OCI-LY1 (cell line): ENCODE measurements around the gene ZNF629.
A peak's percentile ranks its signal among the peaks of the same experiment; 100 is the strongest.

Experiments
- H2AFZ ChIP-seq: fragments of 200-600 bp; sonication (generic), shearing (Covaris generic); 2 replicates; pipeline ENCODE4 v1.6.0; 2014; ENCODE audit warnings: antibody characterized with exemption, mild to moderate bottlenecking, low read length
- H3F3A ChIP-seq: fragments of 200-600 bp; sonication (generic), shearing (Covaris generic); 2 replicates; pipeline ENCODE4 v1.6.0; 2014; ENCODE audit warnings: mild to moderate bottlenecking, antibody characterized with exemption, low read length, moderate library complexity; ENCODE audit not compliant: insufficient read depth
- H3K27ac ChIP-seq: fragments of 200-600 bp; sonication (generic); 2 replicates; pipeline ENCODE4 v1.5.1; 2014; ENCODE audit warnings: low read length, mixed run types, mild to moderate bottlenecking, low read depth; ENCODE audit not compliant: poor library complexity, severe bottlenecking
- H3K27me3 ChIP-seq: fragments of 200-600 bp; sonication (generic); 2 replicates; pipeline ENCODE4 v1.6.0; 2014; ENCODE audit warnings: antibody characterized with exemption, mild to moderate bottlenecking, low read length, moderate library complexity; ENCODE audit not compliant: insufficient read depth
- H3K36me3 ChIP-seq: fragments of 200-600 bp; sonication (generic); 2 replicates; pipeline ENCODE4 v1.6.1; 2014; ENCODE audit warnings: mild to moderate bottlenecking, antibody characterized with exemption, low read length, moderate library complexity, mixed read lengths; ENCODE audit not compliant: insufficient read depth
- H3K4me1 ChIP-seq: fragments of 200-600 bp; sonication (generic); 2 replicates; pipeline ENCODE4 v1.5.1; 2014; ENCODE audit warnings: mild to moderate bottlenecking, low read length, moderate library complexity; ENCODE audit not compliant: insufficient read depth, severe bottlenecking
- H3K4me2 ChIP-seq: fragments of 200-600 bp; sonication (generic), shearing (Covaris generic); 2 replicates; pipeline ENCODE4 v1.6.1; 2014; ENCODE audit warnings: low read length
- H3K4me3 ChIP-seq: fragments of 200-600 bp; sonication (generic); 2 replicates; pipeline ENCODE4 v1.5.1; 2014; ENCODE audit warnings: low read length, low read depth, mild to moderate bottlenecking, mixed read lengths; ENCODE audit not compliant: poor library complexity, severe bottlenecking
- H3K79me2 ChIP-seq: fragments of 200-600 bp; shearing (Covaris generic); 2 replicates; pipeline ENCODE4 v1.6.1; 2016; ENCODE audit warnings: mixed run types, low read length, mixed read lengths; ENCODE audit not compliant: insufficient read depth
- H3K9ac ChIP-seq: fragments of 200-600 bp; sonication (generic), shearing (Covaris generic); 2 replicates; pipeline ENCODE4 v1.6.1; 2014; ENCODE audit warnings: mild to moderate bottlenecking, low read length, mixed read lengths
- H3K9me2 ChIP-seq: fragments of 200-600 bp; sonication (generic), shearing (Covaris generic); 2 replicates; pipeline ENCODE4 v1.6.1; 2014; ENCODE audit warnings: low read depth, mild to moderate bottlenecking, low read length, mixed read lengths
- H3K9me3 ChIP-seq: fragments of 200-600 bp; shearing (Covaris generic); 2 replicates; pipeline ENCODE4 v1.6.1; 2014; ENCODE audit warnings: low read length, mixed read lengths
- H4K20me1 ChIP-seq: fragments of 200-600 bp; sonication (generic), shearing (Covaris generic); 2 replicates; pipeline ENCODE4 v1.6.0; 2016; ENCODE audit warnings: mild to moderate bottlenecking, low read length; ENCODE audit not compliant: insufficient read depth
- EZH2 ChIP-seq: fragments of 200-600 bp; sonication (generic), shearing (Covaris generic); IDR thresholded peaks from 2 replicates; pipeline ENCODE4 v1.8.0; 2017; ENCODE audit warnings: borderline replicate concordance, mixed run types, mild to moderate bottlenecking, antibody characterized with exemption, low read length, moderate library complexity, mixed read lengths
- TF ChIP-seq, protein P1 (sequence below): fragments of 200-600 bp; sonication (generic), shearing (Covaris generic); IDR thresholded peaks from 2 replicates; pipeline ENCODE4 v1.5.1; 2017; ENCODE audit warnings: mild to moderate bottlenecking, antibody characterized with exemption, low read length, moderate library complexity, mixed read lengths

Gene ZNF629

DNA sequence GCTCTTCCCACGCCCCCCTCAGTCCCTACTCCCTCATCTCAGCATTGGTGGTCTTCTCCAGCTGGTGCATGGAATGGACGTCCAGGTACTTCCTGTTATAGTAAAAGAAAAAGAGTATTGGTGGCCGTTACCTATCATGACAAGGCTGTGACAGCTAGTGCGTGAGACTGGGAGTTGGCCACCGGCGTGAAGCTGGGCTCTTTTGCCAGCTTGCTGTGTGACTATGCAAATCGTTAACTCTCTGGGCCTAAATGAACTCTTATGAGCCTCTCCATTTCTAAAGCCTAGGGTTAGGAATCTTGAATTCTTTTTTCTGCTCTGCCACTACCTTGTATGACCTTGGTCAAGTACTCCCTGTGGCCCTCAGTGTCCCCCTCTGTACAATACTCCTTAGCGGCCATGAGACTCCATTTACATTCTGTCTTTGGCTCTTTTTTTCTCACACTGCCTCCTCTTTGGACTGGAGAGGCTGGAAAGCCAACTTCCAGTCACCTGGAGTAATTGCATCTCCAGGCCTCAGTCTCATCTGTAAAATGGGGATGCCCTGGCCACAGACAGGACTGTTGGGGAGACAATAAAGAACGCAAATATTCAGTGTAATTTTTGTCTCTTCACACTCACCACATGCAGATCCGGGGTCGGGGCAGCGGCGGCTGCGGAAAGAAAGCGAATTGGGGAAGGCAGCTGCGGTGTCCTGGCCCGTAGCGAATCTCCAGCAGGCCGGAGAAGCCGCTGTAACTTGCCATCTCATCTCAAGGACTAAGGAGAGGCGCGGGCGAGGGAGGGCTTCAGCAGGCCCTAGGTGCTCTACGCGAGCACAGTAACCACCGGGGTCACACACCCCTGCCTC lies 26.2 kb downstream of the ZNF629 start:
- Histone ChIP-seq H3K27me3 (no peaks in the 10 kb centered on the region), H3K36me3 (peaks cover 60% of the 10 kb centered on the region), H3K9ac (peak overlapping the region; percentile 76), H4K20me1 (no peaks in the 10 kb centered on the region), H3K9me3 (no peaks in the 10 kb centered on the region), H3K79me2 (no peaks in the 10 kb centered on the region; the same call in 1 of the 2 replicates), H2AFZ (no peak overlapping the region), H3K9me2 (no peaks in the 10 kb centered on the region), H3K4me3 (peak overlapping the region; percentile 84), H3F3A (no peaks in the 10 kb centered on the region), H3K4me1 (peaks cover 37% of the 10 kb centered on the region), H3K27ac (peak overlapping the region; percentile 76), H3K4me2 (peak overlapping the region; percentile 90)
- TF ChIP-seq, protein P1, sequence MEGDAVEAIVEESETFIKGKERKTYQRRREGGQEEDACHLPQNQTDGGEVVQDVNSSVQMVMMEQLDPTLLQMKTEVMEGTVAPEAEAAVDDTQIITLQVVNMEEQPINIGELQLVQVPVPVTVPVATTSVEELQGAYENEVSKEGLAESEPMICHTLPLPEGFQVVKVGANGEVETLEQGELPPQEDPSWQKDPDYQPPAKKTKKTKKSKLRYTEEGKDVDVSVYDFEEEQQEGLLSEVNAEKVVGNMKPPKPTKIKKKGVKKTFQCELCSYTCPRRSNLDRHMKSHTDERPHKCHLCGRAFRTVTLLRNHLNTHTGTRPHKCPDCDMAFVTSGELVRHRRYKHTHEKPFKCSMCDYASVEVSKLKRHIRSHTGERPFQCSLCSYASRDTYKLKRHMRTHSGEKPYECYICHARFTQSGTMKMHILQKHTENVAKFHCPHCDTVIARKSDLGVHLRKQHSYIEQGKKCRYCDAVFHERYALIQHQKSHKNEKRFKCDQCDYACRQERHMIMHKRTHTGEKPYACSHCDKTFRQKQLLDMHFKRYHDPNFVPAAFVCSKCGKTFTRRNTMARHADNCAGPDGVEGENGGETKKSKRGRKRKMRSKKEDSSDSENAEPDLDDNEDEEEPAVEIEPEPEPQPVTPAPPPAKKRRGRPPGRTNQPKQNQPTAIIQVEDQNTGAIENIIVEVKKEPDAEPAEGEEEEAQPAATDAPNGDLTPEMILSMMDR = no peak
- no peak for TF ChIP-seq EZH2

DNA sequence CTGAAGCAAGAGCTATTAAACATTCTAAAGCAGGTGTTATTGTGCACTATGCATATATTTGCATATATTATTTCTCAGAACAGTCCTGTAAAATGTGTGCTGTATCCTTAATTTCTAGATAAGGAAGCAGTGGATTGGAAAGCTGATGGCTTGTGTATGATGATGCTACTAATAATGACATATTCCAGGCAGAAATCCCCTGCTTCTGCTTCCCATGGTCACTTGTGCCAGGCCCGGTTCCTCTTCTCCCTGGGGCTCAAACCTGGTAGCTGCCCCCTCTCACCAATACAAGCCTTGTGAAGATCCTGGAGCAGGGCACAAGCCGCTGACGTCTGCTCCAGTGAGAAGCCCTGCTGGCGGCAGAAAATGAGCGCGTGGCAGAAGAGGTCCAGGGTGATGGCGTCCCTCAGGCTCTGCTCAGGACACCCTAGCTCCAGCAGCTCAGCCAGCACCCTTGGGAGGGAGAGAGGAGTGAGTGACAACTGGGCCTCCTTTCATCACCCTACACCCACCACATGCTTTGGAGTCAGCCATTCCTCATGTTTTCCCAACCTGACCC lies 26.9 kb downstream of the ZNF629 start:
- Histone ChIP-seq H3K9ac (peak overlapping the region; percentile 76; the same call in 1 of the 2 replicates), H3K36me3 (peaks cover 58% of the 10 kb centered on the region), H3K4me1 (peaks cover 37% of the 10 kb centered on the region), H3F3A (no peaks in the 10 kb centered on the region), H3K4me2 (peak overlapping the region; percentile 90), H3K27ac (peak overlapping the region; percentile 76), H3K27me3 (no peaks in the 10 kb centered on the region), H3K9me2 (no peaks in the 10 kb centered on the region), H3K79me2 (no peaks in the 10 kb centered on the region; the same call in 1 of the 2 replicates), H3K4me3 (peak overlapping the region; percentile 84), H2AFZ (no peak overlapping the region), H3K9me3 (no peaks in the 10 kb centered on the region), H4K20me1 (no peaks in the 10 kb centered on the region)
- TF ChIP-seq, protein P1 = no peak
- TF ChIP-seq EZH2 = no peak

DNA sequence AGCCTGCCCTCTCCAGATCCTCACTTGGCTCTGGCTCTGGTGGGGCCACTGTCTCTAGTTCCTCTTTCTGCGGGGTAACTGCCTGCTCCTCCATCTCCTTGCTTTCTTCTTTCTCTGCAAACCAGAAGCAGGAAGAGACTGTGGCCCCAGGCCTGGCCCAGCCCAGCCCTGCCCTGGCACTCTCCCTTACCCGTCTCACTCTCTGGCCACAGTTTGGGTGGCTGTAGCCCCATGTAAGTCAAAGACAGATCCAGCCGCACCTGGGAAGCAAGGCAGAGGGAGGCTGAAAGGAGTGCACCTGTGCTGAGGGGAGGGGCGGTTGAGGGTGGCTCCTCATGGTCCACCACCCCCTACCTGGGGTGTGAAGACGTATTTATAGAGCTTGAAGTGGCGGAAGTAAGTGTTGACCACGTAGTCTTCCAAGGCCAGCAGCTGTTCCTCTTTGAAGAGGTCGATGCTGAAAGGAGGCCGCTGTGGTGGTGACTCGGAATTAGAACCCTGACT lies 28.0 kb downstream of the ZNF629 start:
- Histone ChIP-seq H3K79me2 (no peaks in the 10 kb centered on the region; the same call in 1 of the 2 replicates), H3F3A (no peaks in the 10 kb centered on the region), H3K4me2 (peak overlapping the region; percentile 90; the same call in 1 of the 2 replicates), H3K9me3 (no peaks in the 10 kb centered on the region), H3K4me3 (no peak overlapping the region), H2AFZ (no peak overlapping the region), H3K9ac (peak overlapping the region; percentile 14; the same call in 1 of the 2 replicates), H3K36me3 (peaks cover 58% of the 10 kb centered on the region), H3K4me1 (peaks cover 37% of the 10 kb centered on the region), H3K27ac (peak overlapping the region; percentile 76), H3K9me2 (no peaks in the 10 kb centered on the region), H4K20me1 (no peaks in the 10 kb centered on the region), H3K27me3 (no peaks in the 10 kb centered on the region)
- TF ChIP-seq, protein P1 = no peak
- TF ChIP-seq EZH2 = no peak
